ENCODE results near the gene MAP3K14.

DNA sequence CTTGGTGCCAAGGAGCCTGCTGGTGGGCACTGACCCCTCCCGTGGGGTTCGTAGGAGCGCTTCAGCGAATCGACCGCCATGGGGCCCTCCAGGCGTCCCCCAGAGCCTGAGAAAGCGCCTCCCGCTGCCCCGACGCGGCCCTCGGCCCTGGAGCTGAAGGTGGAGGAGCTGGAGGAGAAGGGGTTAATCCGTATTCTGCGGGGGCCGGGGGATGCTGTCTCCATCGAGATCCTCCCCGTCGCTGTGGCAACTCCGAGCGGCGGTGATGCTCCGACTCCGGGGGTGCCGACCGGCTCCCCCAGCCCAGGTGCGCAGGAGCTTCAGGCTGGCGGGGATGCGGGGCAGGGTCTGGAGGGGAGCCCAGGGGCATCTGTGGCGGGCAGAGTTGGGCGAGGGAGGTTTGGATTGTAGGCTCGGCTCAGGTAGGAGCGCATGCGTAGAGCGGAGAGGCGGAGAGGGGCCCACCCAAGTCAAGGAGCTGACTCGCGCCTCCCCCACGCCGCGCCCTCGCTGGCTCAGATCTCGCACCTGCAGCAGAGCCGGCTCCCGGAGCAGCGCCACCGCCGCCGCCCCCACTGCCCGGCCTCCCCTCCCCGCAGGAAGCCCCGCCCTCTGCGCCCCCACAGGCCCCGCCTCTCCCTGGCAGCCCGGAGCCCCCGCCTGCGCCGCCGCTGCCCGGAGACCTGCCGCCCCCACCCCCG lies 75.3 kb downstream of the MAP3K14 start:
- TF ChIP-seq POLR2A (IDR thresholded peaks at IDR 0.05): no peak
- TF ChIP-seq, protein P1, sequence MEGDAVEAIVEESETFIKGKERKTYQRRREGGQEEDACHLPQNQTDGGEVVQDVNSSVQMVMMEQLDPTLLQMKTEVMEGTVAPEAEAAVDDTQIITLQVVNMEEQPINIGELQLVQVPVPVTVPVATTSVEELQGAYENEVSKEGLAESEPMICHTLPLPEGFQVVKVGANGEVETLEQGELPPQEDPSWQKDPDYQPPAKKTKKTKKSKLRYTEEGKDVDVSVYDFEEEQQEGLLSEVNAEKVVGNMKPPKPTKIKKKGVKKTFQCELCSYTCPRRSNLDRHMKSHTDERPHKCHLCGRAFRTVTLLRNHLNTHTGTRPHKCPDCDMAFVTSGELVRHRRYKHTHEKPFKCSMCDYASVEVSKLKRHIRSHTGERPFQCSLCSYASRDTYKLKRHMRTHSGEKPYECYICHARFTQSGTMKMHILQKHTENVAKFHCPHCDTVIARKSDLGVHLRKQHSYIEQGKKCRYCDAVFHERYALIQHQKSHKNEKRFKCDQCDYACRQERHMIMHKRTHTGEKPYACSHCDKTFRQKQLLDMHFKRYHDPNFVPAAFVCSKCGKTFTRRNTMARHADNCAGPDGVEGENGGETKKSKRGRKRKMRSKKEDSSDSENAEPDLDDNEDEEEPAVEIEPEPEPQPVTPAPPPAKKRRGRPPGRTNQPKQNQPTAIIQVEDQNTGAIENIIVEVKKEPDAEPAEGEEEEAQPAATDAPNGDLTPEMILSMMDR (IDR thresholded peaks at IDR 0.05 in 4 of 5, conservative IDR thresholded peaks at IDR 0.05 in 1 of 5): no peak

All from gastrocnemius medialis (tissue), 4 donors.